ENCODE measurements around the gene DPCD. TPM values are rescaled to one million over a fixed set of nuclear protein-coding genes. Genes with fewer than 3 reads are reported as not detected.
"Not testable (repeated sequence)": the region's sequence is repeated elsewhere in the genome, so short reads cannot be mapped to it uniquely, and the experiment has no call there.

The DPCD gene
- total RNA-seq, 1 donor from 2014 or later, result 38.2 TPM

- Histone ChIP-seq H3K4me3 (ENCODE audit: low read depth, low read length) (no peak overlapping the region), H3K36me3 (ENCODE audit: control insufficient read depth, insufficient read depth, low read length) (peaks cover 14% of the 10 kb centered on the region), H3K27me3 (ENCODE audit: control insufficient read depth, insufficient read depth, low read length) (no peaks in the 10 kb centered on the region)
- DNase-seq (ENCODE audit: low read depth) (no peak), FAIRE-seq (no peak)
- TF ChIP-seq CTCF (IDR thresholded peaks at IDR 0.05; ENCODE audit: insufficient read depth, low read length, severe bottlenecking), result no peak
These were observed 2.3 kb upstream of the DPCD start for GRCh38 chr10:101585841-101586240.

GRCh38 chr10:101588879-101589278, 758 bp downstream of the DPCD start:
- peak; percentile 42 for DNase-seq (ENCODE audit: low read depth)
- no peaks in the 10 kb centered on the region for H3K27me3 ChIP-seq (ENCODE audit: control insufficient read depth, insufficient read depth, low read length)
- peak overlapping the region; percentile 90 for H3K4me3 ChIP-seq (ENCODE audit: low read depth, low read length)
- FAIRE-seq, result no peak
- TF ChIP-seq CTCF (IDR thresholded peaks at IDR 0.05; ENCODE audit: insufficient read depth, low read length, severe bottlenecking), result no peak
- H3K36me3 ChIP-seq (ENCODE audit: control insufficient read depth, insufficient read depth, low read length), result peaks cover 7% of the 10 kb centered on the region

- not testable (repeated sequence) for H3K27me3 ChIP-seq (ENCODE audit: control insufficient read depth, insufficient read depth, low read length); FAIRE-seq; H3K36me3 ChIP-seq (ENCODE audit: control insufficient read depth, insufficient read depth, low read length); H3K4me3 ChIP-seq (ENCODE audit: low read depth, low read length); DNase-seq (ENCODE audit: low read depth)
These were observed 5.2 kb downstream of the DPCD start for GRCh38 chr10:101593331-101593730.

- no peak for TF ChIP-seq CTCF (IDR thresholded peaks at IDR 0.05; ENCODE audit: insufficient read depth, low read length, severe bottlenecking)
- Histone ChIP-seq H3K4me3 (ENCODE audit: low read depth, low read length) (no peak overlapping the region), H3K36me3 (ENCODE audit: control insufficient read depth, insufficient read depth, low read length) (no peaks in the 10 kb centered on the region), H3K27me3 (ENCODE audit: control insufficient read depth, insufficient read depth, low read length) (no peaks in the 10 kb centered on the region)
- no peak for FAIRE-seq
- DNase-seq (ENCODE audit: low read depth), result no peak
These were observed 7.7 kb downstream of the DPCD start for GRCh38 chr10:101595591-101596433.

GRCh38 chr10:101597091-101597900, 9.2 kb downstream of the DPCD start:
- Histone ChIP-seq H3K4me3 (ENCODE audit: low read depth, low read length) (no peak overlapping the region), H3K36me3 (ENCODE audit: control insufficient read depth, insufficient read depth, low read length) (no peaks in the 10 kb centered on the region), H3K27me3 (ENCODE audit: control insufficient read depth, insufficient read depth, low read length) (no peaks in the 10 kb centered on the region)
- TF ChIP-seq CTCF (IDR thresholded peaks at IDR 0.05; ENCODE audit: insufficient read depth, low read length, severe bottlenecking), result no peak
- DNase-seq (ENCODE audit: low read depth), result no peak
- FAIRE-seq, result peak; percentile 40

- no peak for FAIRE-seq
- no peaks in the 10 kb centered on the region for H3K27me3 ChIP-seq (ENCODE audit: control insufficient read depth, insufficient read depth, low read length)
- TF ChIP-seq CTCF (IDR thresholded peaks at IDR 0.05; ENCODE audit: insufficient read depth, low read length, severe bottlenecking), result no peak
- H3K4me3 ChIP-seq (ENCODE audit: low read depth, low read length), result no peak overlapping the region
- H3K36me3 ChIP-seq (ENCODE audit: control insufficient read depth, insufficient read depth, low read length), result peaks cover 3% of the 10 kb centered on the region
- no peak for DNase-seq (ENCODE audit: low read depth)
These were observed 13.4 kb downstream of the DPCD start for GRCh38 chr10:101601541-101601940.
